GM12892 (cell line): ENCODE data around the gene PRPSAP1. TPM values are rescaled to one million over a fixed set of nuclear protein-coding genes. Genes with fewer than 3 reads are reported as not detected.

Experiments
- DNase-seq: peaks from one replicate; pipeline ENCODE4 v3.0.0; 2011; ENCODE audit not compliant: insufficient read length
- FAIRE-seq: peaks from 2 replicates; lab custom pipeline; 2011; peaks lifted over from hg19 to GRCh38; lab: Jason Lieb, UNC
- POLR2A ChIP-seq: IDR thresholded peaks from 2 replicates; pipeline ENCODE4 v1.6.1; 2011; ENCODE audit warnings: low read depth, low read length, control low read depth
- POLR2AphosphoS5 ChIP-seq: IDR thresholded peaks from 2 replicates; pipeline ENCODE4 v1.6.1; 2011; ENCODE audit warnings: low read depth, low read length, control low read depth
- TAF1 ChIP-seq: IDR thresholded peaks from 2 replicates; pipeline ENCODE4 v1.6.1; 2011; ENCODE audit warnings: low read depth, mild to moderate bottlenecking, control low read depth, low read length, borderline replicate concordance
- polyA plus RNA-seq: library from polyadenylated mRNA; unstranded; fragments of >200 nt; gene quantifications from one replicate; pipeline ENCODE4 v1.2.1, GENCODE V29; 2012; ENCODE audit warnings: missing spikeins, inconsistent platforms; ENCODE audit not compliant: missing spikeins

Gene PRPSAP1, protein sequence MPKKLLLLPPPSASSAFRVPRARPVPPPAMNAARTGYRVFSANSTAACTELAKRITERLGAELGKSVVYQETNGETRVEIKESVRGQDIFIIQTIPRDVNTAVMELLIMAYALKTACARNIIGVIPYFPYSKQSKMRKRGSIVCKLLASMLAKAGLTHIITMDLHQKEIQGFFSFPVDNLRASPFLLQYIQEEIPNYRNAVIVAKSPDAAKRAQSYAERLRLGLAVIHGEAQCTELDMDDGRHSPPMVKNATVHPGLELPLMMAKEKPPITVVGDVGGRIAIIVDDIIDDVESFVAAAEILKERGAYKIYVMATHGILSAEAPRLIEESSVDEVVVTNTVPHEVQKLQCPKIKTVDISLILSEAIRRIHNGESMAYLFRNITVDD
- 37.8 TPM for polyA plus RNA-seq

DNA sequence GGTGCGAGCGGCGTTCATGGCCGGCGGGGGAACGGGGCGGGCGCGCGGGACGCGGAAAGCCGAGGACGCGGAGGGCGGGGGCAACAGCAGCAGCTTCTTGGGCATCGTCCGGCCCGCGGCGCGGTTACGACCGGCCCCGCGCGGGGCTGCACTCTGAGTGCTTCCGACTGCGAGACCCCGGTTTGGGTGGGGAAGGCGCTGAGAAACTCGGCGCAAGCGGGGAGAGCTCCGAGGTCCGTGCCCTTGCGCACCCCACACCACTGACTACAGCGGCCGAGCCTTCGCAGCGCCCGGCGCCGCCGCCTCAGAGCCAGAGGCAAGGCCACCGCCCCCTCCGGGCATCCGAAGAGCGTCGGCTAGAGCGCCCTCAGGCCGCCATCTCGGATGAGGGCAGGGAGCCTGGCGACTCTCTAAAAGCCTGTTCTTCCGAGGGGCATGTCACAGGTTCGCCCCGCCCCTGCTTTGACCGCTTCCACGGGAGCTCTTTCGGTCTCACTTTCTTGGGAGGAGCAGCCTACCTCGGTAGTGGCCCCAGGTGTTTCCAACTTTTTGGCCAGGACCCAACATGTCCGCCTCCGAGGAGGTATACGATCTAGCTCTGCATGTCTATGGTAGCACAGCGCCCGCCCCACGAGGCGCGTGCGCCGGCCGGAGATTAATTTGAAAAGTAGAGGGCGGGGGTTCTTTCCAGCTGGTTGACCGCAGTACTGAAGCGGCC, at the start of gene PRPSAP1:
TSS of gene PRPSAP1 (minus strand) at position 318 of the 718 bp plus-strand sequence. CDS start at position 105, 213 bp downstream.
- FAIRE-seq: peak; percentile 86
- TF ChIP-seq POLR2AphosphoS5 (peak; percentile 87), POLR2A (peak; percentile 95), TAF1 (peak; percentile 91)
- peak; percentile 91 for DNase-seq

DNA sequence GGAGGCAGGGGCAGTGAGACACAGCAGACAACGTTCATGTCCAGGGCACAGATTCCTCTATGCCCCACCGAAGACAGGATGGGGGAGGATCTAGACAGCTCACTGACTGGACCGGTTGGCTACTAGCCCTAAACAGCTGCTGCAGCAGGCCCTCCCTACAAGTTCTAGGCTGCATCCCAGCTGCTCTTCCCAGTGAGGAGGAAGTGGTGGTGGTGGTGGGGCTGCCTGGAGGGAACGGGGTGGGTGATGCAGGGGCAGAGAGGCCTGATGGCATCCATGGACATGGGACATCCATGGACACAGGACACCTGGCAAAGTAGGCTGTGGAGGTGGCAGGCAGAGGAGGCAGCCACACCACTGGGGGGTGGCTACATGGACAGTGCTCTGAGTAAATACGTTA, 49.0 kb upstream of the PRPSAP1 start:
- TF ChIP-seq POLR2AphosphoS5 (no peak), TAF1 (no peak), POLR2A (no peak)
- DNase-seq: no peak
- no peak for FAIRE-seq

DNA sequence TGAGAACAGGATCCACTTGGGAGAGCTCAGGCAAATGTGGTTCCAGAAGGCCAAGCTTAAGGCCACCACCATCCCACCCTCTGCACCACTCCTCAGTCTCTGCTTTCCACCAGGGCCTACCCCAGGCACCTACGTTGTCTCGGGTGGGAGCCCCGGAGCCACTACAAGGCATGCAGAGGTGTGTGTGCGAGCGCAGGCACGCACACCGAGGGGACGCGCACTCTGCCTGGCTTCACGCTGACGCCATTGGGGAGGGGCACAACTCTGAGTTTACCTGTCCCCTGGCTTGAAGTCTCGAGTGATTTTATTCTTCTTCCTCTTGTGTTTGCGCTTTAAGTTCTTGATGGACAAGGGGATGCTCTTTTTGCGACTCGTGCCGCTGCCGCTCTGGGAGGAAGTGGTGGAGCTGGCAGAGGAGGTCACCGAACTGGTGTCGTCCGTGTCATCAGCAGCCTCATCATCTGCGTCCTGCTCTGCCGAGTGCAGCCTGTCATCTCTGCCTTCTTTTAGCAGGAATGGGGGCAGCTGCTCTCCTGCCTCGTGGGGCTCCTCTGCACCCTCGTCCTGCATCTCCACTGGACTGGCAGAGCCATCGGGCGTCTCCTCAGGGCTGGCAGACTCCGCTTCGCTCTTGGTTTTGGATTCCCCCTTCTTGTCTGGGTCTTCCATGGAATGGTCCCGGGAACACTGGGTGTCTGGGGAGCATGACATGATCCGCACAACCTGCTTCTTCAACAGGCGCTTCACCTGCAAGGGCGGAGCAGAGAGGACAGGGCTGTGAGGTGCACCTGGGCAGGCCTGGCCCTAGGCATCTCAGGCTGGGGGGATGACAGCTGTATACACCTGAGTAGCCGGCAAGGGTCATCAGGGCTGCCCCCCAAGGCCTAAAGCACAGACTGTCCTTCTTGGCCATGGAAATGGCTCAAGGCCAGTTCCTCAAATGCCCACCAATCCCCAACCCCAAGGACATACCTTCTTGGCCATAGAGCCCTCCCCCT, 45.8 kb upstream of the PRPSAP1 start:
- FAIRE-seq (no peak), DNase-seq (no peak)
- no peak for TF ChIP-seq POLR2A
- no peak for TF ChIP-seq POLR2AphosphoS5
- TF ChIP-seq TAF1: no peak

DNA sequence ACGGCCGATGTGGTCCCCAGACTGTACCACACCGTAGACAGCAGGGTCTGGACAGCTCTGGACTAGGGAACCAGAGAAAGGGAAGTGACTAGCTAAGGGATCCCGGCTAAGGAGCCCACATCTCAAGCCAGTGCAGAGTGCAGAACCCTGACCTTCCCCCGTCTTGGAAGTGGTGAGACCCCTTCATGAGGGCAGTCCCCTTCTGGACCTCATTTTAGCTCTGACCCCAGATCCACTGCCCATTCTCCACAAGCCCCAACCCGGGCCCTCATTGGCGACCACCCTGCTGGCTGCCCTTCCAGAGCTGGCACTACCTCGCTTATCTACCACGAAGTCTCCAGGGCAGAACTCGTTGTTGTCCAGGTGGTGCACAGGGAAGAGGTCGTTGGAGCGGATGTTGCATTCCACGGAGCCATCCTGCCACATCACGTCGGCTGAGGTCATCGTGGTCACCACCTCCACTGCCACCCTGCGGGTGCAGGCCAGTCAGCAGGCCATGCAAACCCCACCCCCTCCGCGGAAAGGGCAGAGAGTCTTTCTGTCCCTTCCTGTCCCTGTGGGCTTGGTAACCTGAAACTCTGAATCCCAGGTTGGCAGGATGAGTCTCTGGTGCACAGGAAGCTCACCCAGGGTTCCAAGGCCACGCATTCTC, 44.9 kb upstream of the PRPSAP1 start:
- FAIRE-seq (no peak), DNase-seq (no peak)
- no peak for TF ChIP-seq POLR2A
- TF ChIP-seq TAF1: no peak
- TF ChIP-seq POLR2AphosphoS5: no peak

DNA sequence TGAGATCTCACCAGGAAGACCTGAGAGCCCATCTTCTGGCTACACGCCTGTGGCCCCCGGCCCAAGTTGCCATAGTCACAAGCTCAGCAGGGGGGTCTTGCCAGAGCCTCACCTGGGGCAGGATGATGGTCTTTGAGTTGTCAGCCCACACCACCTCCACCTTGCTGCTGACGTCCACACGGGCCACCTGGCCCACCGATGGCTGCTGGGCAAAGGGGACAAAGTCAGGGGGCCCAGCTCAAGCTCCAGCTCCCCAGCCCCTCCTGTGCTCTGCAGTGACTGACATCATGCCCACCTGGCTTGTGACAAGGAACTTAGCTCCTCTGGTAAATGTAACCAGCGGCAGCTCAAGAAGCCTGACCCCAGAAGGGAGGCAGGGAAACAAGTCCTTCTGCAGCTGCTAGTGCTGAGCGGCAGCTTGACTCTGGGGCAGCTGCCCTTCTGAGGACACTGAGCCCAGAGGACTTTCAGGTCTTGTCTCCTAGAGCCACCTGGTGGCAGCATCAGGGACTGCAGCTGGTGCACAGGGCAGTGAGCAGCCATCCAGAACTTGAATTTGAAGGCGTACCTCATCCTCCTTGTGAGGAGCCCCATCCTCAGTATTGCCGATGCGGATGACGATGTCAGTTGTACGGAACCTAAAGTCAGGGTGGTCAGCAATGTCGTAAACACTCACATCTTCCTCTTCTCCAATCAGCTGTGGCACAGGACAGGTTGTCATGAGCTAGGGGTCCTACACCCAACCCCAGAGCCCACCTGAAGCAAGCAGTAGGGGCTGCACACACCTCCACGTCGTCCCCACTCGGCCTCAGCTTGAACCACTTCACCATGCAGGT, 44.2 kb upstream of the PRPSAP1 start:
- peak; percentile 92 for FAIRE-seq
- DNase-seq: peak; percentile 88
- TF ChIP-seq TAF1 (no peak), POLR2A (no peak), POLR2AphosphoS5 (no peak)

DNA sequence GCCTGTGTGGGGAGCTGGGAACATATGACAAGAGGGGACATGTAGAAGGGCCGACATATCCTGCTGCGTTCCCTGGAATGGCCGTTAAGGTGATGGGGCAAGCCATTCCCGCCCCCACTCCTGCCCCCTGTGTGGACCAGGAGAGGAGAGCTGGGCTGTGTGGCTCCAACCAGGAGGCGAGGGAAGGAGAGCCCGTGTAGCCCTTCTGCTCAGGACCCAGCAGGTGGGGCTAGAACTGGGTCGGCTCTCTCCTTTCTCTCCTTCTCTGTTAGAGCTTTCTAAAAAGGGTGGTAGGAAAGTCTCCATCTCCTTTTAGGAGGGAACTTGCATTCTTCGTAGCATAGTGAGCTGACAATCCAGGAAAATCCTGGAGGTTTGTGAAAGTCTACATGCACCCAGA, 43.5 kb upstream of the PRPSAP1 start:
- FAIRE-seq: no peak
- DNase-seq: no peak
- TF ChIP-seq POLR2A: no peak
- TF ChIP-seq TAF1: no peak
- no peak for TF ChIP-seq POLR2AphosphoS5

DNA sequence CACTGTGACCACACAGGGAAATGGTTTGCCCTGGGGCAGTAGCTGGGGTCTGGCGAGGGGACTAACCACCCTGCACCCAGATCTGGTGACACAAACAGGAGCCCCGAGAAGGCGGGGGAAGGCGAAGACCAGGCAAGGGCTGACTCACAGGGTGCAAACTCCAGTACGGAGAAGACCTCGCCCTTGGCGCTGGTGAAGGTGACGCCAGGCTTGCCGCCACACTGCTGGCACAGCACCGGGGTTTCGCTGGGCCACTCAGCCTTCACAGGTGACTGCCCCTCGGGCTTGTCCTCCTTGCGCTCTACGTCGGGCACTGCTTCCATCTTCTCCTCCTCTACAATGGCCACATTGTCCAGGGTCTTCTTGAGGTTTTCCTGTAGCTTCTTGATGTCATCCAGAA, 42.3 kb upstream of the PRPSAP1 start:
- TF ChIP-seq POLR2A (no peak), TAF1 (no peak), POLR2AphosphoS5 (no peak)
- DNase-seq (no peak), FAIRE-seq (no peak)

DNA sequence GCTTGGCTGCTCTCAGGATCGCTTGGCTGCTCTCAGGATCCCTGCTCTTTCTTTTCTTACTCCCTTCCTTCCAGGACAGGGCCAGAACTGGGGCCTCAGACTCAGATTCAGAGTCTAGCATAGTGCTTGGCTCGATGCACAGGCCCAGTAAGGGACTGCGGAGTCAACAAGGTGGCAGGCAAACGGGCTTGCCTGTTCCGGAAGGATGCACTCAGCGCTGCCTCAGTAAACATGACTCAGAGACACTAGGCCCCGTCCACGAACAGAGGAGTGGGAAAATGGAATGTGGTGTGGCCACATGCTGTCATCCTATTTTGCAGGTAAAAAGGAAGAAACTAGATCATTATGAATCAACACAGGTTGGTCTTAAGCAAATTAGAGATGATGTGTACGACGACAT, 40.5 kb upstream of the PRPSAP1 start:
- FAIRE-seq (no peak), DNase-seq (no peak)
- no peak for TF ChIP-seq POLR2A
- TF ChIP-seq TAF1: no peak
- no peak for TF ChIP-seq POLR2AphosphoS5

DNA sequence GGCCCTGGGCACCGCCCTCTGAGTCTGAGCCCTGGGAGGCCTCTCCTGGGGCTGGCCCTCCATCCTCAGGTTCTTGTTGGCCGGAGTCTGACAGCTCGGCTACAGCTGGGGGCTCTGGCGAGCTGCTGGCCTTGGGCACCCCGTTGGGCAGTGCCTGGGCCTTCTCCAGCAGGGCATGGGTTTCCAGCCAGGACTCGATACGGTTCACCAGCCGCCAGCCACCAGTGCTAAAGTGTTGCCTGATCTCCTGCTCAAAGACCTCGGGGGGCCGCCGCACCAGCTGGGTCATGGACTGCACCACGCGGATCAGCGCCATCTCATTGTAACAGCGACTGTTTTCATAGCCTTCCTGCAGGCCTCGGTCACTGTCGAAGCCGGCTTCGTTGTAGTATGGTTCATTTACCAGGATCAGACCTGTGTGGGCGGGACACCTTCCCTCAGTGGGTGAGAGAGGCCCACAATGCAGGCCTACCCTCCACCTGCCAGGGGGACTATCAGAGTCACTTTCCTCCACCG, 37.5 kb upstream of the PRPSAP1 start:
- FAIRE-seq (no peak), DNase-seq (no peak)
- no peak for TF ChIP-seq POLR2AphosphoS5

DNA sequence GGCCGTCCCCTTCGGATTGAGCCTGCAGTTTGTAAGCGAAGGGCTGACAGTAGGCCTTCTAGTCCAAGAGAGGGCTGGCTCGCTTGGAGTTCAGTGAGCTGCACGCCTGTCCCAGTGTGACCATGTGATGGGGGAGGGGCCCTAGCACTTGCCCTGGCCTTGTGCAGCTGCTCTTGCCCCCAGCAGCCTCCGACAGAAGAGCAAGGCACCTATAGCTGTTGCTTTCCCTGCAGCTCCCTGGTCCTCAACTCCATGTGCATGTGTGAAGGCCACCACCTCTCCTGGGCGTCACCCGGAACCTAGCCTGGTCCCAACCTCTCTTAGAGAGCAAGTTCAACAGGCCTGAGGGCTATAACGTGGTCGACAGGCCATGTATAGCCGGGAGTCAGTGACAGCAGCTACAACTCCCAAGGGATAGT, 36.3 kb upstream of the PRPSAP1 start:
- TF ChIP-seq TAF1: no peak
- no peak for TF ChIP-seq POLR2A
- TF ChIP-seq POLR2AphosphoS5: no peak
- no peak for FAIRE-seq
- no peak for DNase-seq
